K562 (cell line): ENCODE data around the gene HEG1. TPM values are rescaled to one million over a fixed set of nuclear protein-coding genes. Genes with fewer than 3 reads are reported as not detected.

ENCODE experiments used
- ATAC-seq: fragments of 200-7000 bp; cut with Tn5 transposase; 3 replicates; pipeline ENCODE4 v1.9.1; 2020; ENCODE audit warnings: moderate library complexity
- BruUV-seq: library from RNA; stranded (reverse); fragments of 400-500 nt; replicated peaks from 2 replicates; lab custom pipeline; 2021; lab: Mats Ljungman, UMichigan
- CTCF ChIA-PET: fragments of 300-600 bp; formaldehyde crosslinking; extraction: SDS; loops from one replicate; lab custom pipeline; 2021; ENCODE audit warnings: low intra/inter-chr PET ratio; lab: Yijun Ruan, JAX
- POLR2A ChIA-PET: fragments of 300-600, 350-650 bp; sonication (Branson Sonifier 250); formaldehyde crosslinking; extraction: SDS; loops from one replicate; lab custom pipeline; 2021; ENCODE audit warnings: antibody characterized with exemption, inconsistent platforms; lab: Yijun Ruan, JAX
- DNase-seq, 4 experiments: peaks; one replicate each; pipeline versions ENCODE4 v3.0.0 to v3.0.0-alpha.2; 2011 to 2018; ENCODE audit warnings: low spot score in 3 of 4, mixed read lengths in 3 of 4; ENCODE audit errors: extremely low read depth in 1 of 4
- FAIRE-seq: peaks from 2 replicates; lab custom pipeline; 2011; peaks lifted over from hg19 to GRCh38; lab: Jason Lieb, UNC
- H2AFZ ChIP-seq: 2 replicates; pipeline ENCODE4 v1.6.0; 2011; ENCODE audit warnings: low read depth, low read length, control low read depth, inconsistent platforms
- H3K27ac ChIP-seq: fragments of 200-600 bp; 3 replicates; pipeline ENCODE4 v1.8.0; 2011; ENCODE audit warnings: low read depth, mild to moderate bottlenecking, control low read depth, inconsistent platforms, low read length, moderate library complexity, mixed read lengths; ENCODE audit errors: extremely low read depth
- H3K27me3 ChIP-seq, 2 experiments: fragments of 300-600 bp in 1 of 2; 2 replicates in 1 of 2; 3 replicates in 1 of 2; pipeline versions ENCODE4 v1.6.0 to v1.8.0; 2011; ENCODE audit warnings: inconsistent platforms in 2 of 2, low read length in 2 of 2, mild to moderate bottlenecking in 1 of 2, mixed read lengths in 1 of 2, moderate library complexity in 1 of 2; ENCODE audit not compliant: control insufficient read depth in 2 of 2, insufficient read depth in 2 of 2
- H3K36me3 ChIP-seq: fragments of 300-600 bp; 3 replicates; pipeline ENCODE4 v1.8.0; 2011; ENCODE audit warnings: mild to moderate bottlenecking, low read length, inconsistent platforms; ENCODE audit not compliant: control insufficient read depth, insufficient read depth
- H3K4me1 ChIP-seq, 2 experiments: fragments of 200-600 bp in 1 of 2; replicated peaks in 1 of 2; 2 replicates in 1 of 2; 3 replicates in 1 of 2; pipeline versions ENCODE4 v1.5.1 to v1.8.0; 2011; ENCODE audit warnings: inconsistent platforms in 2 of 2, low read length in 2 of 2, mild to moderate bottlenecking in 1 of 2, mixed read lengths in 1 of 2, moderate library complexity in 1 of 2; ENCODE audit not compliant: control insufficient read depth in 2 of 2, insufficient read depth in 2 of 2
- H3K4me2 ChIP-seq: 2 replicates; pipeline ENCODE4 v1.6.1; 2011; ENCODE audit warnings: low read length, control low read depth, inconsistent platforms, mixed read lengths; ENCODE audit not compliant: insufficient read depth
- H3K4me3 ChIP-seq: fragments of 200-600 bp; sonication (generic), shearing (Covaris generic); 2 replicates; pipeline ENCODE4 v1.5.1; 2016; ENCODE audit warnings: control low read depth, inconsistent platforms
- H3K79me2 ChIP-seq: fragments of 200-600 bp; 3 replicates; pipeline ENCODE4 v1.8.0; 2011; ENCODE audit warnings: low read length, inconsistent platforms; ENCODE audit not compliant: control insufficient read depth, insufficient read depth
- H3K9ac ChIP-seq, 2 experiments: 2 replicates each; pipeline versions ENCODE4 v1.6.0 to v1.6.1; 2011; ENCODE audit warnings: low read depth in 2 of 2, low read length in 2 of 2, control low read depth in 1 of 2, inconsistent platforms in 1 of 2, mild to moderate bottlenecking in 1 of 2, mixed read lengths in 1 of 2; ENCODE audit not compliant: insufficient read depth in 1 of 2
- H3K9me1 ChIP-seq: one replicate; pipeline ENCODE4 v1.6.0; 2011; ENCODE audit warnings: inconsistent platforms, mild to moderate bottlenecking, low read length, moderate library complexity; ENCODE audit not compliant: control insufficient read depth, insufficient read depth
- H3K9me3 ChIP-seq: replicated peaks from 2 replicates; pipeline ENCODE4 v1.5.1; 2011; ENCODE audit warnings: low read depth, low read length, inconsistent platforms; ENCODE audit not compliant: control insufficient read depth, insufficient read depth
- H4K20me1 ChIP-seq: replicated peaks from 2 replicates; pipeline ENCODE4 v1.6.1; 2011; ENCODE audit warnings: low read length, inconsistent platforms, mixed read lengths; ENCODE audit not compliant: control insufficient read depth, insufficient read depth
- CEBPG ChIP-seq, 3 experiments: fragments of 200-800 bp in 1 of 3; sonication (Bioruptor generic) in 1 of 3; sonication (generic) in 1 of 3; formaldehyde crosslinking in 1 of 3; IDR thresholded peaks in 2 of 3; conservative IDR thresholded peaks in 1 of 3; 2 replicates each; pipeline versions ENCODE4 v1.6.1 to v1.8.0; 2016 to 2022; ENCODE audit warnings: missing compliant biosample characterization in 2 of 3, missing genetic modification characterization in 2 of 3, mild to moderate bottlenecking in 1 of 3, missing genetic modification reagents in 1 of 3
- DDX20 ChIP-seq: fragments of 450-650 bp; IDR thresholded peaks from 2 replicates; pipeline ENCODE4 v1.6.1; 2016; ENCODE audit warnings: missing genetic modification characterization, low read depth, mild to moderate bottlenecking, missing compliant biosample characterization, moderate library complexity
- E2F3 ChIP-seq: fragments of 250-450 bp; sonication (Bioruptor Pico); IDR thresholded peaks from 2 replicates; pipeline ENCODE4 v1.4.0; 2020; ENCODE audit warnings: mild to moderate bottlenecking
- ELF1 ChIP-seq: fragments of 200-800 bp; sonication (Bioruptor generic); IDR thresholded peaks from 2 replicates; pipeline ENCODE4 v1.6.1; 2016; ENCODE audit warnings: missing genetic modification characterization, missing compliant biosample characterization
- ELK1 ChIP-seq: sonication (generic); formaldehyde crosslinking; IDR thresholded peaks from 2 replicates; pipeline ENCODE4 v1.8.1; 2022; ENCODE audit warnings: missing genetic modification reagents
- FOXJ2 ChIP-seq: fragments of 200-800 bp; sonication (Bioruptor generic); IDR thresholded peaks from 2 replicates; pipeline ENCODE4 v1.6.1; 2016; ENCODE audit warnings: missing genetic modification characterization, missing compliant biosample characterization
- GTF2E2 ChIP-seq: fragments of 200-800 bp; sonication (Bioruptor generic); IDR thresholded peaks from 2 replicates; pipeline ENCODE4 v1.6.1; 2016; ENCODE audit warnings: missing genetic modification characterization, missing compliant biosample characterization
- ILF3 ChIP-seq: fragments of 450-650 bp; IDR thresholded peaks from 2 replicates; pipeline ENCODE4 v1.6.1; 2018; ENCODE audit warnings: antibody characterized with exemption, mild to moderate bottlenecking, moderate library complexity, borderline replicate concordance
- LEF1 ChIP-seq: fragments of 450-650 bp; IDR thresholded peaks from 2 replicates; pipeline ENCODE4 v1.6.1; 2016; ENCODE audit warnings: mild to moderate bottlenecking
- MTA1 ChIP-seq: fragments of 450-650 bp; IDR thresholded peaks from 2 replicates; pipeline ENCODE4 v1.6.1; 2017; ENCODE audit warnings: borderline replicate concordance
- MTA3 ChIP-seq: fragments of 450-650 bp; formaldehyde crosslinking; IDR thresholded peaks from 2 replicates; pipeline ENCODE4 v1.6.1; 2017; ENCODE audit warnings: mild to moderate bottlenecking, borderline replicate concordance
- NFE2 ChIP-seq: IDR thresholded peaks from 2 replicates; pipeline ENCODE4 v1.6.1; 2014; ENCODE audit warnings: antibody characterized with exemption, low read depth
- PHB ChIP-seq: fragments of 250-450 bp; sonication (Bioruptor Pico); IDR thresholded peaks from 2 replicates; pipeline ENCODE4 v1.5.0; 2021
- POU5F1 ChIP-seq: fragments of 150-350 bp; IDR thresholded peaks from 2 replicates; pipeline ENCODE4 v1.6.1; 2014; ENCODE audit warnings: borderline replicate concordance, low read length, low read depth, mild to moderate bottlenecking; ENCODE audit not compliant: partially characterized antibody
- RB1 ChIP-seq: fragments of 450-650 bp; IDR thresholded peaks from 2 replicates; pipeline ENCODE4 v1.6.1; 2017; ENCODE audit warnings: low read depth, mild to moderate bottlenecking
- RBM39 ChIP-seq: fragments of 200-400 bp; formaldehyde crosslinking; optimal IDR thresholded peaks from 2 replicates; pipeline ENCODE3; 2018; ENCODE audit warnings: low read depth, low read length
- ZKSCAN8 ChIP-seq: fragments of 200-800 bp; sonication (Bioruptor generic); IDR thresholded peaks from 2 replicates; pipeline ENCODE4 v1.6.1; 2016; ENCODE audit warnings: missing genetic modification characterization, missing compliant biosample characterization
- ZNF133 ChIP-seq: fragments of 250-450 bp; sonication (Bioruptor Pico); IDR thresholded peaks from 2 replicates; pipeline ENCODE4 v1.4.0; 2020; ENCODE audit warnings: mild to moderate bottlenecking
- ZNF217 ChIP-seq: sonication (generic); formaldehyde crosslinking; IDR thresholded peaks from 2 replicates; pipeline ENCODE4 v1.8.0; 2022; ENCODE audit warnings: mild to moderate bottlenecking, missing genetic modification reagents
- ZNF384 ChIP-seq: IDR thresholded peaks from 2 replicates; pipeline ENCODE4 v1.6.1; 2012; ENCODE audit warnings: low read depth, low read length, improper control_type of control experiment
- WGBS: fragments of 100-300 bp; shearing (Covaris generic); methylation state at CpG from one replicate; pipeline ENCODE4 v1.1.6; 2016; ENCODE audit warnings: low coverage, mixed read lengths; ENCODE audit not compliant: insufficient coverage; ENCODE audit errors: missing lambda C conversion rate; 5-methylcytosine and 5-hydroxymethylcytosine counted together
- in situ Hi-C: fragments of 300-500 bp; cut with MboI; formaldehyde crosslinking; loops from 4 replicates; pipeline ENCODE4 v1.15.0; 2018; ENCODE audit warnings: inconsistent platforms, mixed read lengths
- intact Hi-C: fragments of 100-400 bp; cut with micrococcal nuclease; formaldehyde crosslinking; loops from 2 replicates; pipeline ENCODE4 v1.14.2; 2022
- polyA plus RNA-seq, 8 experiments: library from polyadenylated mRNA; depleted of rRNA in 4 of 8; stranded (reverse) in 5 of 8; unstranded in 3 of 8; fragments of >200 nt; fragmentation: Nextera tagmentation in 2 of 8; fragmentation: Illumina TruSeq in 1 of 8; extraction: Ambion mirVana in 2 of 8; extraction: Trizol in 1 of 8; gene quantifications; 2 replicates each; pipeline versions ENCODE4 v1.2.1 to v1.2.3, GENCODE V29; 2011 to 2014; ENCODE audit warnings: inconsistent platforms in 1 of 8, missing spikeins in 1 of 8
- total RNA-seq, 7 experiments: library from RNA; depleted of rRNA in 6 of 7; stranded (reverse); fragments of >200 nt in 6 of 7; fragmentation: Illumina TruSeq in 2 of 7; extraction: Trizol in 2 of 7; gene quantifications; 2 replicates each; pipeline versions ENCODE4 v1.2.1 to v1.2.3, GENCODE V29; 2011 to 2021; ENCODE audit warnings: low replicate concordance in 1 of 7

HEG1 gene
- total and polyA plus RNA-seq, 9 of the 15 experiments (the other 6 are each of a cell fraction or from before 2014, with no cell fraction given), result 0.24 TPM; not detected in 8

- CTCF ChIA-PET, result no interaction called here
Observed at GRCh38 chr3:125031544-125031943, 24.3 kb downstream of the HEG1 start.

GRCh38 chr3:125028657-125029056 lies 27.1 kb downstream of the HEG1 start:
- no TSS peak for BruUV-seq
- H3K9me3 ChIP-seq, result no peaks in the 10 kb centered on the region
- H3K9ac ChIP-seq, result no peak overlapping the region
- DNase-seq (no peak), ATAC-seq (no peak), FAIRE-seq (no peak)
- no peaks in the 10 kb centered on the region for H3K9me1 ChIP-seq
- no peak overlapping the region for H2AFZ ChIP-seq
- WGBS, result 0% methylated on average over 3 of the region's 4 CpGs
- ChIA-PET POLR2A (no interaction called here), CTCF (no interaction called here)
- no peaks in the 10 kb centered on the region for H4K20me1 ChIP-seq
- peaks cover 2 to 33% of the 10 kb centered on the region in 2 experiments; a peak in 2 of 5 replicates for H3K27me3 ChIP-seq
- H3K79me2 ChIP-seq, result no peaks in the 10 kb centered on the region
- no peaks in the 10 kb centered on the region for H3K4me1 ChIP-seq
- no peak overlapping the region for H3K4me3 ChIP-seq
- intact Hi-C loops, result no loop called here
- in situ Hi-C loops, result no loop called here
- no peaks in the 10 kb centered on the region for H3K36me3 ChIP-seq
- no peak overlapping the region for H3K27ac ChIP-seq
- H3K4me2 ChIP-seq, result no peak overlapping the region
- TF ChIP-seq NFE2 (no peak), ZNF133 (CRISPR knock-in tag) (no peak), ZNF384 (no peak), ILF3 (no peak), POU5F1 (no peak), E2F3 (no peak), GTF2E2 (no peak), ZKSCAN8 (CRISPR knock-in tag) (no peak), MTA3 (no peak), RBM39 (no peak), ELK1 (CRISPR knock-in tag) (no peak), LEF1 (no peak), FOXJ2 (tag) (no peak), ELF1 (tag) (no peak), RB1 (no peak), CEBPG (CRISPR knock-in tag; IDR thresholded peaks at IDR 0.05) (no peak), CEBPG (tag; conservative IDR thresholded peaks at IDR 0.05 in 1 of 2, IDR thresholded peaks at IDR 0.05 in 1 of 2) (no peak), MTA1 (no peak)

More at GRCh38 chr3:125031544-125031943, 24.3 kb downstream of the HEG1 start:
- Histone ChIP-seq H3K4me1 (no peaks in the 10 kb centered on the region), H3K9me3 (no peaks in the 10 kb centered on the region), H4K20me1 (no peaks in the 10 kb centered on the region), H2AFZ (no peak overlapping the region), H3K27me3 (peaks cover 2 to 26% of the 10 kb centered on the region in 2 experiments; a peak in 2 of 5 replicates), H3K79me2 (no peaks in the 10 kb centered on the region), H3K9me1 (no peaks in the 10 kb centered on the region), H3K4me3 (no peak overlapping the region), H3K36me3 (no peaks in the 10 kb centered on the region), H3K27ac (no peak overlapping the region), H3K4me2 (no peak overlapping the region), H3K9ac (no peak overlapping the region)
- BruUV-seq, result no TSS peak
- DNase-seq, result no peak
- no peak for ATAC-seq
- TF ChIP-seq ZNF217 (CRISPR knock-in tag), result no peak
- TF ChIP-seq DDX20 (tag), result no peak
- no peak for TF ChIP-seq PHB (CRISPR knock-in tag)
- 0% methylated on average over 4 of the region's 4 CpGs for WGBS
- FAIRE-seq, result no peak
- in situ Hi-C loops, result no loop called here
- POLR2A ChIA-PET, result no interaction called here
- intact Hi-C loops, result no loop called here
